Keratinocyte (primary cell): ENCODE results near the gene AFF4. TPM values are rescaled to one million over a fixed set of nuclear protein-coding genes. Genes with fewer than 3 reads are reported as not detected.

ENCODE experiments used
- DNase-seq: peaks from one replicate; pipeline ENCODE4 v3.0.0-alpha.2; 2011; ENCODE audit warnings: low read depth, missing footprints, low spot score
- FAIRE-seq: peaks from 2 replicates; lab custom pipeline; 2011; peaks lifted over from hg19 to GRCh38; lab: Jason Lieb, UNC
- H2AFZ ChIP-seq: 2 replicates; pipeline ENCODE4 v1.6.0; 2012; ENCODE audit warnings: low read length, control low read depth, inconsistent platforms; ENCODE audit not compliant: control insufficient read depth
- H3K27ac ChIP-seq: 2 replicates; pipeline ENCODE4 v1.5.1; 2011; ENCODE audit warnings: low read length; ENCODE audit not compliant: control insufficient read depth, insufficient read depth
- H3K27me3 ChIP-seq: 3 replicates; pipeline ENCODE4 v1.6.0; 2011; ENCODE audit warnings: low read length; ENCODE audit not compliant: control insufficient read depth, insufficient read depth; ENCODE audit errors: extremely low read depth
- H3K36me3 ChIP-seq, 2 experiments: 2 replicates in 1 of 2; 3 replicates in 1 of 2; pipeline ENCODE4 v1.5.1; 2011; ENCODE audit warnings: low read length in 2 of 2, mild to moderate bottlenecking in 1 of 2; ENCODE audit not compliant: control insufficient read depth in 2 of 2, insufficient read depth in 2 of 2; ENCODE audit errors: extremely low read depth in 1 of 2
- H3K4me1 ChIP-seq: 3 replicates; pipeline ENCODE4 v1.5.1; 2011; ENCODE audit warnings: low read length; ENCODE audit not compliant: control insufficient read depth, insufficient read depth; ENCODE audit errors: extremely low read depth
- H3K4me2 ChIP-seq: 3 replicates; pipeline ENCODE4 v1.6.0; 2011; ENCODE audit warnings: low read depth, low read length; ENCODE audit not compliant: control insufficient read depth, insufficient read depth; ENCODE audit errors: extremely low read depth
- H3K4me3 ChIP-seq, 3 experiments: fragments of 200-600 bp in 1 of 3; sonication (generic) in 1 of 3; 2 replicates in 2 of 3; 3 replicates in 1 of 3; pipeline ENCODE4 v1.5.1; 2011 to 2016; ENCODE audit warnings: low read length in 3 of 3, mild to moderate bottlenecking in 3 of 3, control low read depth in 2 of 3, inconsistent platforms in 1 of 3, low read depth in 1 of 3, mixed read lengths in 1 of 3, mixed run types in 1 of 3, moderate library complexity in 1 of 3; ENCODE audit not compliant: control insufficient read depth in 2 of 3, insufficient read depth in 2 of 3; ENCODE audit errors: extremely low read depth in 1 of 3
- H3K79me2 ChIP-seq: 2 replicates; pipeline ENCODE4 v1.6.0; 2012; ENCODE audit warnings: low read length; ENCODE audit not compliant: control insufficient read depth, insufficient read depth
- H3K9ac ChIP-seq: 3 replicates; pipeline ENCODE4 v1.6.0; 2011; ENCODE audit warnings: low read length; ENCODE audit not compliant: control insufficient read depth, insufficient read depth; ENCODE audit errors: extremely low read depth
- H3K9me1 ChIP-seq: 3 replicates; pipeline ENCODE4 v1.6.0; 2011; ENCODE audit warnings: low read length; ENCODE audit not compliant: control insufficient read depth, insufficient read depth; ENCODE audit errors: extremely low read depth
- H3K9me3 ChIP-seq: 2 replicates; pipeline ENCODE4 v1.5.1; 2012; ENCODE audit warnings: low read depth, low read length; ENCODE audit not compliant: control insufficient read depth
- H4K20me1 ChIP-seq: 3 replicates; pipeline ENCODE4 v1.6.0; 2011; ENCODE audit warnings: low read length; ENCODE audit not compliant: control insufficient read depth, insufficient read depth; ENCODE audit errors: extremely low read depth
- CTCF ChIP-seq, 3 experiments: IDR thresholded peaks in 1 of 3; conservative IDR thresholded peaks in 1 of 3; optimal IDR thresholded peaks in 1 of 3; 2 replicates in 2 of 3; 3 replicates in 1 of 3; pipeline versions ENCODE3 to v1.5.1; 2011; ENCODE audit warnings: low read length in 3 of 3, mild to moderate bottlenecking in 3 of 3, moderate library complexity in 2 of 3, control low read depth in 1 of 3, inconsistent platforms in 1 of 3; ENCODE audit not compliant: insufficient read depth in 2 of 3; ENCODE audit errors: extremely low read depth in 1 of 3
- EZH2 ChIP-seq: IDR thresholded peaks from one replicate; pipeline ENCODE4 v1.6.1; 2012; ENCODE audit warnings: inconsistent platforms, mild to moderate bottlenecking, low read length, moderate library complexity
- dilution Hi-C: fragments of 300-500 bp; cut with MboI; formaldehyde crosslinking; loops from one replicate; pipeline ENCODE4 v1.7.0; 2020; ENCODE audit warnings: low sequenced_read_pairs; ENCODE audit not compliant: extremely low pct_ligation_motif_present
- polyA plus RNA-seq, 5 experiments: library from polyadenylated mRNA; depleted of rRNA in 3 of 5; stranded (reverse) in 3 of 5; stranded (forward) in 1 of 5; unstranded in 1 of 5; fragments of >200 nt; gene quantifications; 1 replicate in 1 of 5; 2 replicates in 3 of 5; 3 replicates in 1 of 5; pipeline versions ENCODE4 v1.2.1 to v1.2.3, GENCODE V29; 2011 to 2012; ENCODE audit warnings: missing spikeins in 2 of 5, low read depth in 1 of 5, low replicate concordance in 1 of 5

AFF4 gene
- polyA plus RNA-seq, 1 donor (not counting 4 experiments of a cell fraction or from before 2014, with no cell fraction given), result 51.3 TPM

- TF ChIP-seq EZH2, result no peak
- TF ChIP-seq CTCF (optimal IDR thresholded peaks at IDR 0.05 in 1 of 3, IDR thresholded peaks at IDR 0.05 in 1 of 3, conservative IDR thresholded peaks at IDR 0.05 in 1 of 3; ENCODE audit: extremely low read depth in 1 of 3, insufficient read depth in 2 of 3, low read length in 3 of 3), result no peak
- DNase-seq (no peak), FAIRE-seq (no peak)
- H4K20me1 ChIP-seq, result no peaks in the 10 kb centered on the region
- H3K79me2 ChIP-seq, result no peaks in the 10 kb centered on the region
- no peaks in the 10 kb centered on the region for H3K36me3 ChIP-seq
- no peaks in the 10 kb centered on the region for H3K27me3 ChIP-seq
- peaks cover 12% of the 10 kb centered on the region for H3K4me1 ChIP-seq
- H3K4me3 ChIP-seq, result no peak overlapping the region
- no peak overlapping the region for H2AFZ ChIP-seq
- no peak overlapping the region for H3K4me2 ChIP-seq
- H3K9ac ChIP-seq, result no peak overlapping the region
- no peaks in the 10 kb centered on the region for H3K9me3 ChIP-seq
- no peaks in the 10 kb centered on the region for H3K9me1 ChIP-seq
- dilution Hi-C loops, result no loop called here
- no peak overlapping the region for H3K27ac ChIP-seq
These were observed 122.5 kb downstream of the AFF4 start for GRCh38 chr5:132840896-132841295.

- Histone ChIP-seq H3K4me1 (peaks cover 12% of the 10 kb centered on the region), H2AFZ (no peak overlapping the region), H3K4me3 (no peak overlapping the region), H4K20me1 (no peaks in the 10 kb centered on the region), H3K36me3 (no peaks in the 10 kb centered on the region), H3K27ac (no peak overlapping the region), H3K9ac (no peak overlapping the region), H3K4me2 (no peak overlapping the region), H3K9me3 (no peaks in the 10 kb centered on the region), H3K9me1 (no peaks in the 10 kb centered on the region), H3K79me2 (no peaks in the 10 kb centered on the region), H3K27me3 (no peaks in the 10 kb centered on the region)
- TF ChIP-seq CTCF (optimal IDR thresholded peaks at IDR 0.05 in 1 of 3, IDR thresholded peaks at IDR 0.05 in 1 of 3, conservative IDR thresholded peaks at IDR 0.05 in 1 of 3; ENCODE audit: extremely low read depth in 1 of 3, insufficient read depth in 2 of 3, low read length in 3 of 3), result no peak
- no peak for TF ChIP-seq EZH2
- DNase-seq (no peak), FAIRE-seq (no peak)
- dilution Hi-C loops, result no loop called here
These were observed 123.1 kb downstream of the AFF4 start for GRCh38 chr5:132840313-132840712.
